ENCODE data around the gene STON1.

- TF ChIP-seq CTCF (IDR thresholded peaks at IDR 0.05; ENCODE audit: insufficient read depth, low read length, poor library complexity, severe bottlenecking) = no peak
- TF ChIP-seq EZH2phosphoT487 (conservative IDR thresholded peaks at IDR 0.05; ENCODE audit: low read length) = no peak
These were observed 21.6 kb downstream of the STON1 start for GRCh38 chr2:48551548-48551947.
